Parathyroid adenoma (tissue), 2 donors: ENCODE measurements around the gene TNRC6C.

ENCODE experiments used
- H2AFZ ChIP-seq: fragments of 300-600 bp; sonication (generic); one replicate; pipeline ENCODE4 v1.7.0; 2017; ENCODE audit warnings: antibody characterized with exemption, mild to moderate bottlenecking
- H3K27ac ChIP-seq: fragments of 300-600 bp; sonication (generic); one replicate; pipeline ENCODE4 v1.7.0; 2017
- H3K27me3 ChIP-seq: fragments of 300-600 bp; sonication (generic); one replicate; pipeline ENCODE4 v1.7.0; 2017; ENCODE audit warnings: low read length; ENCODE audit not compliant: control insufficient read depth, insufficient read depth
- H3K36me3 ChIP-seq: fragments of 300-600 bp; sonication (generic); one replicate; pipeline ENCODE4 v1.7.0; 2017; ENCODE audit warnings: low read length; ENCODE audit not compliant: control insufficient read depth, insufficient read depth
- H3K4me1 ChIP-seq: fragments of 300-600 bp; sonication (generic); one replicate; pipeline ENCODE4 v1.7.0; 2017; ENCODE audit warnings: control low read depth
- H3K4me2 ChIP-seq: fragments of 300-600 bp; sonication (generic); one replicate; pipeline ENCODE4 v1.7.0; 2017; ENCODE audit warnings: low read length
- H3K4me3 ChIP-seq: fragments of 300-600 bp; sonication (generic); one replicate; pipeline ENCODE4 v1.7.0; 2017; ENCODE audit warnings: low read depth, low read length
- H3K79me2 ChIP-seq: fragments of 300-600 bp; sonication (generic); one replicate; pipeline ENCODE4 v1.7.0; 2017; ENCODE audit warnings: control low read depth
- H3K9ac ChIP-seq: fragments of 300-600 bp; sonication (generic); one replicate; pipeline ENCODE4 v1.7.0; 2017; ENCODE audit warnings: mild to moderate bottlenecking
- H3K9me3 ChIP-seq: fragments of 300-600 bp; sonication (generic); one replicate; pipeline ENCODE4 v1.7.0; 2017; ENCODE audit warnings: low read length; ENCODE audit not compliant: control insufficient read depth
- CTCF ChIP-seq: fragments of 300-600 bp; sonication (generic); IDR thresholded peaks from one replicate; pipeline ENCODE4 v1.7.0; 2017; ENCODE audit warnings: antibody characterized with exemption, mild to moderate bottlenecking
- donor health status: primary hyperparathyroidism.

The TNRC6C gene

GRCh38 chr17:77927777-77928518 lies 30.6 kb upstream of the TNRC6C start:
- no peak overlapping the region for H2AFZ ChIP-seq
- H3K9me3 ChIP-seq: no peaks in the 10 kb centered on the region
- no peak overlapping the region for H3K27ac ChIP-seq
- no peaks in the 10 kb centered on the region for H3K36me3 ChIP-seq
- H3K9ac ChIP-seq: no peak overlapping the region
- H3K4me1 ChIP-seq: no peaks in the 10 kb centered on the region
- no peak for TF ChIP-seq CTCF
- H3K4me2 ChIP-seq: no peak overlapping the region
- H3K79me2 ChIP-seq: no peaks in the 10 kb centered on the region
- H3K27me3 ChIP-seq: no peaks in the 10 kb centered on the region
- no peak overlapping the region for H3K4me3 ChIP-seq

- no peak overlapping the region for H3K9ac ChIP-seq
- no peak for TF ChIP-seq CTCF
- H3K4me1 ChIP-seq: no peaks in the 10 kb centered on the region
- no peak overlapping the region for H3K4me3 ChIP-seq
- H3K4me2 ChIP-seq: no peak overlapping the region
- no peaks in the 10 kb centered on the region for H3K9me3 ChIP-seq
- no peak overlapping the region for H3K27ac ChIP-seq
- H2AFZ ChIP-seq: no peak overlapping the region
- no peaks in the 10 kb centered on the region for H3K36me3 ChIP-seq
- no peaks in the 10 kb centered on the region for H3K27me3 ChIP-seq
- H3K79me2 ChIP-seq: no peaks in the 10 kb centered on the region
Observed at GRCh38 chr17:77928519-77929179, 29.9 kb upstream of the TNRC6C start.

- Histone ChIP-seq H3K27me3 (no peaks in the 10 kb centered on the region), H3K4me1 (no peaks in the 10 kb centered on the region), H3K36me3 (no peaks in the 10 kb centered on the region), H3K27ac (no peak overlapping the region), H2AFZ (no peak overlapping the region), H3K4me2 (no peak overlapping the region), H3K79me2 (no peaks in the 10 kb centered on the region), H3K9ac (no peak overlapping the region), H3K9me3 (no peaks in the 10 kb centered on the region), H3K4me3 (no peak overlapping the region)
- TF ChIP-seq CTCF: no peak
Observed at GRCh38 chr17:77929180-77929564, 29.3 kb upstream of the TNRC6C start.

- Histone ChIP-seq H3K79me2 (no peaks in the 10 kb centered on the region), H3K4me3 (no peak overlapping the region), H3K27ac (no peak overlapping the region), H3K4me2 (no peak overlapping the region), H3K9me3 (no peaks in the 10 kb centered on the region), H3K36me3 (no peaks in the 10 kb centered on the region), H3K27me3 (no peaks in the 10 kb centered on the region), H2AFZ (no peak overlapping the region), H3K4me1 (no peaks in the 10 kb centered on the region), H3K9ac (no peak overlapping the region)
- TF ChIP-seq CTCF: no peak
Observed at GRCh38 chr17:77929871-77930436, 28.5 kb upstream of the TNRC6C start.
